Mesodermal cell (in vitro differentiated cells): ENCODE data around the gene EDAR.

ENCODE experiments used
- H3K27ac ChIP-seq: 2 replicates; pipeline ENCODE4 v1.7.0; 2013; ENCODE audit warnings: mild to moderate bottlenecking, low read depth, low read length, moderate library complexity; ENCODE audit not compliant: severe bottlenecking
- H3K36me3 ChIP-seq: 2 replicates; pipeline ENCODE4 v1.7.1; 2013; ENCODE audit warnings: mild to moderate bottlenecking, low read length, moderate library complexity; ENCODE audit not compliant: control insufficient read depth, insufficient read depth
- H3K4me1 ChIP-seq: one replicate; pipeline ENCODE4 v1.7.1; 2013; ENCODE audit warnings: mild to moderate bottlenecking, low read length; ENCODE audit not compliant: insufficient read depth, control insufficient read depth, poor library complexity, severe bottlenecking
- H3K4me3 ChIP-seq: 2 replicates; pipeline ENCODE4 v1.7.0; 2013; ENCODE audit warnings: low read length, control low read depth, mild to moderate bottlenecking; ENCODE audit not compliant: insufficient read depth, poor library complexity, severe bottlenecking; ENCODE audit errors: extremely low read depth
- H3K9me3 ChIP-seq: 2 replicates; pipeline ENCODE4 v1.7.1; 2013; ENCODE audit warnings: mild to moderate bottlenecking, low read length, moderate library complexity; ENCODE audit not compliant: control insufficient read depth
- WGBS, 2 experiments: methylation state at CpG; one replicate each; pipeline ENCODE4 v1.1.5; 2013; ENCODE audit warnings: missing lambda C conversion rate in 2 of 2; ENCODE audit not compliant: insufficient coverage in 2 of 2; 5-methylcytosine and 5-hydroxymethylcytosine counted together

Gene EDAR

DNA sequence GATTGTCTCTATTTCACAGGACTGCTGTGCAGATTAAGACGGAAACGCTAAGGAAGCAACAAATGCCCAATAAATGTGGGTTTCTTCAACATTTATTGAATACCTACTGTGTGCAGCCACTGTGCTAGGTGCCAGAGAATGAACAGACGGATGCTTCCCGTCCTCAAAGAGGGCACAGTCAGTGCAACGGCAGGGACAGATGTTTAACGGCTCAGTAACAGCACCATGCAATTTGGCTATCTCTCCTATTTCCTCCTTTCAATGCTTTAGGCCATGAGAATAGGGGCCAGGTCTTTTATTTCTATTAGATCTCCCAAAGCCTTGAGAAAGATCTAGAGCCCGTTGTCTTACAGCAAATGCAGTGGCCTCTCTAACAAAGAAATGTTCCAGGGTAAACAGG is 7.2 kb downstream of the EDAR start:
- H3K4me1 ChIP-seq: no peaks in the 10 kb centered on the region
- no peak overlapping the region for H3K27ac ChIP-seq
- H3K9me3 ChIP-seq: no peaks in the 10 kb centered on the region
- H3K4me3 ChIP-seq: no peak overlapping the region
- 88 to 96% methylated on average over 6 to 7 of the region's 7 CpGs for WGBS, 2 experiments
- no peaks in the 10 kb centered on the region for H3K36me3 ChIP-seq

DNA sequence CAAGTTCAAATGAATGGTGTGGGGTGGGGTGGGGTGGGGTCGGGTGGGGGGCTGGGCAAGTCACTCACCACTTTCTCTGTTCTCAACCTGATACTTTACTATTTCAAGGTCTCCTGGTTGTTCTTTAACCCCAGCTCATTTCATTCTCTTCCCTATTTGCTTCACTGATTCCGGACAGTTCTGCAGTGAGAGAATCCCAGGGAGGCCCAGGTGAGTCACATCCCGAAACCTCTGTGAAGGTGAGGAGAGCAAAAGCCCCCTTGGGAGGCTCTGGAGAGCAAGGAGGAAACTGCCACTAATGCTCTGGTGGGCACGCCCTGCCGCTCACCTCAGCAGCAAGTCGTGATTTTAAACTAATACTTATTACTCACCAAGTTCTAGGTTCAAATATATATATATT is 8.9 kb downstream of the EDAR start:
- WGBS, 2 experiments: 100% methylated on average over 1 of the region's 6 CpGs; no CpG with 5 or more reads in 1 of the 2 experiments
- Histone ChIP-seq H3K9me3 (no peaks in the 10 kb centered on the region), H3K36me3 (no peaks in the 10 kb centered on the region), H3K4me3 (no peak overlapping the region), H3K4me1 (no peaks in the 10 kb centered on the region), H3K27ac (no peak overlapping the region)

DNA sequence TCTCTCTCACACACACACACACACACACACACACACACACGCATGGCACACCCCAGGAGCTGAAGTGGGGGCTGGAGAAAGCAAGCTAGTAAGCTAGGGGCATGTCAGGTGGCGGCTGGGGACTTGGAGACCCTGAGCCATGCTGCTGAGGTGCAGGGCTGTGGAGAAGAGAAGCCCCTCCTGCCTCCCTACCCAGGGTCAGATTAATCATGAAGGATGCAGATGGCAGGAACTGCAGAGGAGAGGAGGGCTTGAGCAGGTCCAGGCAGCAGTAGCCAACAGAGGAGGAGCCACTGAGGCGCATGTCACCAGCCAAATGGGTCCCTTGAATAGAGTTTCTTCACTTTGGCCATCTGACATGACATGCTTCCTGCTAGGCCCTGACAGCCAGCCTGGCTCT is 9.6 kb downstream of the EDAR start:
- Histone ChIP-seq H3K4me1 (no peaks in the 10 kb centered on the region), H3K27ac (no peak overlapping the region), H3K36me3 (no peaks in the 10 kb centered on the region), H3K4me3 (no peak overlapping the region), H3K9me3 (no peaks in the 10 kb centered on the region)
- WGBS, 2 experiments: 100% methylated on average over 1 to 2 of the region's 3 CpGs

DNA sequence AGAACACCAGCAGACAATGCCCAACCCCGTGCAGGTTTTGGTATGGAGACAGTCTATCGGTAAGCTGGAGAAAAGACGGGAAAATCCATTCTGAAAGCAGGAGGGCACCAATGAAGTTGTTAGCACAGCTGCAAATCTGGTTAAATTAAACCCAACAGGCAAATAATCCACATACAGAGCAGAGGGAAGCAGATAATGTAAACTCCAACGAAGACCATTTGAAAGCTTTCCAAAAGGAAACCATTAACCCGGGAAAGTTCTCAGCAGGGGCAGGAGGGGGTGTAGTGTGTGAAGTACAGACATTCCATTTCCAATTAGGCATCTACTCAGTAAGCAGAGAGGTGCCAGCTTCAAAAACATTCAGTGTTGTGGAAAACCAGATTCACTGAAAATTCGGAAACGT is 10.3 kb downstream of the EDAR start:
- no peaks in the 10 kb centered on the region for H3K9me3 ChIP-seq
- H3K36me3 ChIP-seq: no peaks in the 10 kb centered on the region
- H3K27ac ChIP-seq: no peak overlapping the region
- WGBS, 2 experiments: 73 to 93% methylated on average over 3 of the region's 7 CpGs
- H3K4me1 ChIP-seq: no peaks in the 10 kb centered on the region
- no peak overlapping the region for H3K4me3 ChIP-seq

DNA sequence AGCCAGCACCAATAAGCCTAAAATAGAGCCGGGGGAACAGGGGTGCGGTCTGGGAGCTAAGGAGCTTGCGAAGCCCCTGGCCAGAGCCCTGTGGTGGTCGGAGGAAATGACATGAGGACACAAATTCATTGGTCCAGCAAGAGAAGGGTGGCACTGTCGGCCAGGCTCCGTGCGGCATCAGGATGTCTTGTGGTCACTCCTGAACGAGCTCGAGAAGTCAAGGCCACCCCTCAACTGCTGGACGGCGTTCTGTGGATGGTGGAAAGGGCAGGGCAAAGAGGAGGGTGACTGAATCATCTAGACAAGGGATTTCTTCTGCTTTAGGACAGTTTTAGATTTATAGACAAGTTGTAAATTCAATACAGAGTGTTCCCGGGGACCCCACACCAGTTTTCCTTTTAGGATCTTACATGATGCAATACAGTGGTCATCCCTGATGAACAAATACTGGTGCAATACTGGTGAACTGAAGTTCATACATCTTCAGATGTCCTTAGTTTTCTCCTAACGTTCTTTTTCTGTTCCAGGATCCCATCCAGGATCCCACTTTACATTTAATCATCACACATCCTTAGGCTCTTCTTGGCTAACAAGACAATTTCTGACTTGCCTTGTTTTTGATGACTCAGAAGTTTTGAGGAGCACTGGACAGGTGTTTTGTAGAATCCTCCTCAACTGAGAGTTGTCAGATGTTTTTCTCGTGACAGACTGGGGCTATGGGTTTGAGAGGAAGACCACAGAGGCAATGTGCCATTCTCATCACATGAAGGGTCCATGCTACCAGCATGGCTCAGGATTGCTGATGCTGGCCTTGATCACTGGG is 13.2 kb downstream of the EDAR start:
- Histone ChIP-seq H3K9me3 (no peaks in the 10 kb centered on the region), H3K4me1 (no peaks in the 10 kb centered on the region), H3K27ac (no peak overlapping the region), H3K36me3 (no peaks in the 10 kb centered on the region), H3K4me3 (no peak overlapping the region)
- 93 to 94% methylated on average over 12 to 14 of the region's 14 CpGs for WGBS, 2 experiments

DNA sequence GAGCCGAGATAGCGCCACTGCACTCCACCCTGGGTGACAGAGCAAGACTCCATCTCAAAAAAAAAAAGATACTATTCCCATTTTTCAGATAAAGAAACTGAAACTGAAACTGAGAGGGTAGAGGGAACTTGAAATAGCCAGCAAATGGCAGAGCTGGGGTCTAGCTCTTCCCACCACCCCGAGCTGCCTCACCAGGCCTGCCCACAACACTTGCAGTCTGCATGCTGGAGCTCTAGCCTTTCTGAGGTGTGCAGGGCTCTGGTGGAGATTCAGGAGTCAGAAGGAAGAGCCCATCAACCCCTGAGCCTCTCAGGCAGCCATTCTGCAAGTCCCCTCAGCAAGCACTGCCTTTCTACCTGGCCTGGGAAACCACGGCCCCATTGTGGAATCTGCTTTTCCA is 14.3 kb downstream of the EDAR start:
- 100% methylated on average over 1 of the region's 4 CpGs for WGBS, 2 experiments
- H3K4me3 ChIP-seq: no peak overlapping the region
- H3K4me1 ChIP-seq: no peaks in the 10 kb centered on the region
- no peak overlapping the region for H3K27ac ChIP-seq
- no peaks in the 10 kb centered on the region for H3K9me3 ChIP-seq
- H3K36me3 ChIP-seq: no peaks in the 10 kb centered on the region

DNA sequence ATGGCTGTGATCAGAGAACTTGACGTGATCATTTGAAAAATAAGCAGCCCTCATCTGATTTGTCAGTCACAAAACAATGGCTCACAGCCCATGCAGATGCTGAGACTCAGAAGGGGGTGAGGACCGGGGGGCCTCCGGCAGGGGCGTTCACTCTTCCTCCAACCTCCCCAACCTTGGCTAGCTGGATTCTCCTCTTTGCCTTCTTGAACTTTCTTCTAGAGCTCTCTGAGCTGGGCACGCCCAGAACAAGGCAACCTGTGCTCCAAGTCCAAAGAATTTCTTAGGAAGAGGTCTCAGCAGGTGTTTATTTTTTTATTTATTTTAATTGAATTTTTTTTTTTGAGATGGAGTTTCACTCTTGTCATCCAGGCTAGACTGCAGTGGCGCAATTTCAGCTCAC is 16.4 kb downstream of the EDAR start:
- Histone ChIP-seq H3K4me1 (no peaks in the 10 kb centered on the region), H3K9me3 (no peaks in the 10 kb centered on the region), H3K36me3 (no peaks in the 10 kb centered on the region), H3K27ac (no peak overlapping the region), H3K4me3 (no peak overlapping the region)
- 89 to 100% methylated on average over 1 to 4 of the region's 6 CpGs for WGBS, 2 experiments

DNA sequence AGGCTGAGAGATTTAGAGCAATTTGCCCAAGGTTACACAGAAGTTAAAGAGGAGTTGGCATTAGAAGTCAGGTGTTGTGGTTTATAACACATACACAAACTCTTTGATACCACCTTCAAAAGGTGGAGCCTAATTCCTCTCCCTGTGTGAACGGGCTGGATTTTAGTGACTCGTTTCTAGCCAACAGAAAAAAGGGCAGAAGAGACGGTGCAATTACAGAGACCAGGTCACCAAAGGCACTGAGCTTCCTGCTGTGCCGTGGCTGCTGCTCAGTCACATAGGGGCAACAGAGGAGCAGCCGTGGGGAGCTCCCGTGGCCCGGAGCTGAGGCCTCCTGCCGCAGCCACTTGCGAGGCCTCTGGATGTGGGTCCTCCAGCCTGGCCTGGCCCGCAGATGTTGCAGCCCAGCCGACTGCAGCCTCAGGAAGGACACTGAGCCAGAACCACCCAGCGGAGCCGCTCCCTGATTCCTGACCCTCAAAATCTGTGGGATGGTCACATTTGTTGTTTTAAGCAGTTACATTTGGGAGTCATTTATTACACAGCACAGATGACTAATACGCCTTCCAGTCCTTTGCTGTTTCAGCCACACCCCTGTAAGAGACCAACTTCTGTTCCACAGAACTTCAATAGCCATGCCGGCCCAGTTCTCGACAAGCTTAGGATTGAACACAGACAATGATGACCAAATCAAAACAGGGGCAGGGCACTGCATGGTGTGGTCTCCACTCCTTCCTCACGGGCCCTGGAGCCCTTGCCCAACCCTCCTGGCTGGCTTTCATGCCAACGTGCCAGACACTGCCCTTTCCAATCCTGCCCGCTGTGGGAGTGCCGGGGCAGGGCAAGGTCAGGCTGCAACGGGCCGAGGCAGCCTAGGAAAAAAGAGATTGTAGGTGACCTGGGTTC is 17.1 kb downstream of the EDAR start:
- H3K9me3 ChIP-seq: no peaks in the 10 kb centered on the region
- no peak overlapping the region for H3K27ac ChIP-seq
- 88 to 90% methylated on average over 13 to 19 of the region's 22 CpGs for WGBS, 2 experiments
- no peaks in the 10 kb centered on the region for H3K36me3 ChIP-seq
- H3K4me3 ChIP-seq: no peak overlapping the region
- H3K4me1 ChIP-seq: no peaks in the 10 kb centered on the region

DNA sequence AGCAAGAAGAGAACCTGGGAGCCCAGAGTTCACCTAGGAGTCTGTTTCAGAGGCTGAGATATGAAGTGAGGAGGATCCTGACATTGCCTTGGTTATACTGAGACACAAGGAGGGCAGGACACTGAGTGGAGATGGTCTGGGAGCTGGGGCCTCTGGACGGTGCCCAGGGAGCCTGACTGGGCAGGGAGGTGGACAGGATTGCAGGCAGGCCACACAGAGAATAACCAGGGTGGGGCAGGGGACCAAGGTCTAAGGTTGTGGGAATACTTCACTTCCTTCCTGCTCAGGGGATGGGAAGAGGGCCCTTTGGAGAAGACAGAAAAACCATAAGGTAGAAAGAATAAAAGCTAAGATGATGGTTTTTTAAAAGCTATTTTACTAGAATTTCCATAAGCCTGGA is 18.7 kb downstream of the EDAR start:
- no peaks in the 10 kb centered on the region for H3K4me1 ChIP-seq
- WGBS, 2 experiments: no CpG with 5 or more reads among the region's 1 CpG
- no peaks in the 10 kb centered on the region for H3K9me3 ChIP-seq
- H3K4me3 ChIP-seq: no peak overlapping the region
- no peaks in the 10 kb centered on the region for H3K36me3 ChIP-seq
- no peak overlapping the region for H3K27ac ChIP-seq

DNA sequence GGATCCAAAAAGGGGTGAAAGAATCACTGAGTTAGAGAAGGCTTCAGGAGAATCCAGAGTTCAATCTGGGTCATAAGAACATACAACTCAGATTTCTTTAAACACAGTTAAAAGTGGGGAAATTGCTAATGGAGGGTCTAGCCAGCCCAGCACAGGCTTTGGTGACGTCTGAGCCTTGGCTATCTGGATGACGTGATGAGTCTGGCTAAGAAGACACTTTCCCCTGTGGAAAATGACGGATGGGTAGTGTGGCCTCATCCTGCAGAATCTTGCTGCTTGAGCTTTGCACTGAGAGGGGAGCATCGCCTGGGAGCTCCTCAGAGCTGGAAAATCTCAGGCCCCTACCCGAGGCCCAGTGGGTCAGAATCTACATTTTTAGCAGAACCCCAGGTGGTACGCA is 19.2 kb downstream of the EDAR start:
- Histone ChIP-seq H3K4me3 (no peak overlapping the region), H3K27ac (no peak overlapping the region), H3K9me3 (no peaks in the 10 kb centered on the region), H3K36me3 (no peaks in the 10 kb centered on the region), H3K4me1 (no peaks in the 10 kb centered on the region)
- 84 to 86% methylated on average over 6 of the region's 6 CpGs for WGBS, 2 experiments

DNA sequence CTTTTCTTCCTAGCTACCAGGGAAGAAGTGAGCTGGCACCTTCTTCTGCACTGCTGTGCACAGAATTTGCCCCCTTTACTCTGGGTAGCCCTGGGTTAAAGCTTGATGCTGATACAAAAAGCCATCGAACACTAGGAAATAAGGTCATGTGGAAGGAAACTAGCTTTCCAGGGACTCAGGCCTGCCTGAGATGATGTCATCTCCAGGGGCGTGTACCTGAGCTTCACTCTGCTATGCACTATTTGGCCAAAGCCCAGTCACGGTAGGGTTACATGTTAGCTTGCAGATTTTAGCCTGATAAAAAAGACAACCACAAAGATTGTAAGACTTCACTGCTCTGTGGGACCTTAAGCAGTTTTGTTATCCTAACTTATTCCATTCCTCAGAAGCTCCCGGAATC is 20.4 kb downstream of the EDAR start:
- no peak overlapping the region for H3K4me3 ChIP-seq
- H3K36me3 ChIP-seq: no peaks in the 10 kb centered on the region
- no peaks in the 10 kb centered on the region for H3K4me1 ChIP-seq
- no peak overlapping the region for H3K27ac ChIP-seq
- WGBS, 2 experiments: 89 to 94% methylated on average over 4 of the region's 4 CpGs
- H3K9me3 ChIP-seq: no peaks in the 10 kb centered on the region
